GM12864 (cell line): Measurements from ENCODE around the gene BDH1.
"Not testable (repeated sequence)": the region's sequence is repeated elsewhere in the genome, so short reads cannot be mapped to it uniquely, and the experiment has no call there.

Experiments
- DNase-seq: peaks from one replicate; pipeline ENCODE4 v3.0.0-alpha.2; 2011; ENCODE audit warnings: low read depth
- H3K4me3 ChIP-seq: 2 replicates; pipeline ENCODE4 v1.5.1; 2011; ENCODE audit warnings: mild to moderate bottlenecking, low read depth, low read length, control low read depth
- TF ChIP-seq, protein P1 (sequence below): IDR thresholded peaks from 2 replicates; pipeline ENCODE4 v1.5.1; 2011; ENCODE audit warnings: low read depth, mild to moderate bottlenecking, moderate library complexity, low read length, control low read depth, inconsistent platforms; ENCODE audit errors: missing control alignments

The BDH1 gene

GRCh38 chr3:197577366-197578074, 21.8 kb upstream of the BDH1 start:
- TF ChIP-seq, protein P1, sequence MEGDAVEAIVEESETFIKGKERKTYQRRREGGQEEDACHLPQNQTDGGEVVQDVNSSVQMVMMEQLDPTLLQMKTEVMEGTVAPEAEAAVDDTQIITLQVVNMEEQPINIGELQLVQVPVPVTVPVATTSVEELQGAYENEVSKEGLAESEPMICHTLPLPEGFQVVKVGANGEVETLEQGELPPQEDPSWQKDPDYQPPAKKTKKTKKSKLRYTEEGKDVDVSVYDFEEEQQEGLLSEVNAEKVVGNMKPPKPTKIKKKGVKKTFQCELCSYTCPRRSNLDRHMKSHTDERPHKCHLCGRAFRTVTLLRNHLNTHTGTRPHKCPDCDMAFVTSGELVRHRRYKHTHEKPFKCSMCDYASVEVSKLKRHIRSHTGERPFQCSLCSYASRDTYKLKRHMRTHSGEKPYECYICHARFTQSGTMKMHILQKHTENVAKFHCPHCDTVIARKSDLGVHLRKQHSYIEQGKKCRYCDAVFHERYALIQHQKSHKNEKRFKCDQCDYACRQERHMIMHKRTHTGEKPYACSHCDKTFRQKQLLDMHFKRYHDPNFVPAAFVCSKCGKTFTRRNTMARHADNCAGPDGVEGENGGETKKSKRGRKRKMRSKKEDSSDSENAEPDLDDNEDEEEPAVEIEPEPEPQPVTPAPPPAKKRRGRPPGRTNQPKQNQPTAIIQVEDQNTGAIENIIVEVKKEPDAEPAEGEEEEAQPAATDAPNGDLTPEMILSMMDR = no peak
- no peak for DNase-seq
- no peak overlapping the region for H3K4me3 ChIP-seq

- TF ChIP-seq, protein P1 = no peak
- DNase-seq = no peak
- no peak overlapping the region for H3K4me3 ChIP-seq
Observed at GRCh38 chr3:197576838-197577237, 21.1 kb upstream of the BDH1 start.

DNA sequence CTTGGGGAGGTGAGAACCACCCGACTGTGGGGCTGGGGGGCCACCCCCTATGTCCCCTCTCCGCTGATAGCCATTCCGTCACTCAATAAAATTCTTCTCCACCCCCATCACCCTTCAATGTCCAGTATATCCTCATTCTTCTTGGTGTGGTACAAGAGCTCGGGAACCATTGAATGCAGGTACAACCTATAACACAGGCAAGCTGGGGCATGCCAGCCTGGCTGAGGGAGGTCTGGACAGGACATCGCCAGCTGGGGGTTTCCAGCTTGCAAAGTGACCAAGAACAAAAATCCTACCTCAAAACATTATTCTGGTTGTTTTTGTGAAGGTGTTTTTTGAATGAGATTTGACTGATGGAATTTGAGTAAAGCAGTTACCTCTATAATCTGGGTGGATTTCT, 19.6 kb upstream of the BDH1 start:
- DNase-seq = no peak
- TF ChIP-seq, protein P1 = no peak
- no peak overlapping the region for H3K4me3 ChIP-seq

GRCh38 chr3:197574396-197574991, 18.7 kb upstream of the BDH1 start:
- H3K4me3 ChIP-seq, DNase-seq: not testable (repeated sequence)

DNA sequence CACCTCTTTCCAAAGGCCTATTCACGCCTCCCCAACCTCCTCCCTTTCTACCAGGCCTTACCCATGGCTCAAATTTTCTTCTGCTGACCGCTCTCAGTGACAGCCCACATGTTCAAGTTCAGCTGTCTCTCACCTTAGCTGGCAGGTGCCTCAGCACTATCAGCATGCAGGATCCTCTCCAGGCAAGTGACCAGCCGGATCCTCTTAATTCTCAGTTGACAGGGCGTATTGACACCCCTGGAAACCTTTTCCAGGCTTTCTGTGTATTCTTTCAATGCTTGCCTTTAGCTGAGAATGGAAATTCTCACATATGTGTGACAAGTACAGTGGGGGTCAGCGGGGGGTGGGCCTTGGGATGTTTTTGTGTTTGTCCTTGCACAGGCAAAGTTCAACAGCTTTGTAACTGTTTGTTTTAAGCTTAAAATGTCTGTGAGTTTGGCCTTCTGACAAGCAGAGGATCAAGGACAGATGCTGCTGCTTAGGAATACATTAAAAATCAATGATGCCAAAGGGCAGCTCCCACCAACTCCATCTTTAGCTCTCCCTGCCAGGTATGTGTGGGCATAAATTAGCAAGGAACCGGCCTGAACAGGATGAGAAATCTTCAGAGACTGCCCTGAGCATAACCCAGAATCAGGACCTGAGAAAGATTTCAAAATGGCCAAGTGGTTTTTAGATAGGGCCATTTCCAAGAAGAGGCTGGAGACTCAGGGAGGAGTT, 17.4 kb upstream of the BDH1 start:
- no peak overlapping the region for H3K4me3 ChIP-seq
- TF ChIP-seq, protein P1 = no peak
- DNase-seq = no peak

DNA sequence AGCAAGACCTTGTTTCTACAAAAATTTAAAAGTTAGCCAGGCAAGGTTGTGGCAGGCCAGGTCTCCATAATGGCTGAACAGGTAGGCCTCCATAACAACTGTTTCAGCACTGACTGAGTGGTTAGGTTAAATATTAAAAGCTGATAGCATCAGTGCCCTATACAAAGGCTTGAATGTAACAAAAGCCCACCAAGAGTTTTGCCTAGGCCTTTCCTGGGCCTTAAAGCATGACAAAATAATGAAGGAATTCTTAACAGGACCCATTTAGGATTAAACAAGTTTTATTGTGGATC, 16.1 kb upstream of the BDH1 start:
- H3K4me3 ChIP-seq, DNase-seq: not testable (repeated sequence)

GRCh38 chr3:197571074-197571879, 15.5 kb upstream of the BDH1 start:
- not testable (repeated sequence) for H3K4me3 ChIP-seq

DNA sequence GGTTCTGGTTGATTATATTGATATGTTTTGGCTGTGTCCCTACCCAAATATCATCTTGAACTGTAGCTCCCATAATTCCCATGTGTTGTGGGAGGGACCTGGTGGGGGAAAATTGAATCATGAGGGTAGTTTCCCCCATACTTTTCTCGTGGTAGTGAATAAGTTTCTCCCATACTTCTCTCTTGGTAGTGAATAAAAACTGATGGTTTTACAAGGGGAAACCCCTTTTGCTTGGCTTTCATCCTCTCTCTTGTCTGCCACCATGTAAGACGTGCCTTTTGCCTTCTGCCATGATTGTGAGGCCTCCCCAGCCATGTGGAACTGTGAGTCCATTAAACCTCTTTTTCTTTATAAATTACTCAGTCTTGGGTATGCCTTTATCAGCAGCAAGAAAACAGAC, 13.7 kb upstream of the BDH1 start:
- H3K4me3 ChIP-seq, DNase-seq: not testable (repeated sequence)

More at GRCh38 chr3:197571074-197571879, 15.5 kb upstream of the BDH1 start:
- DNase-seq = not testable (repeated sequence)
